Neutrophil (primary cell): ENCODE results near the gene CCDC43.

Source experiments
- H3K27ac ChIP-seq: fragments of 200-600 bp; sonication (generic); 2 replicates; pipeline ENCODE4 v1.5.1; 2016; ENCODE audit warnings: mild to moderate bottlenecking, moderate library complexity
- H3K27me3 ChIP-seq: fragments of 200-600 bp; sonication (generic); 2 replicates; pipeline ENCODE4 v1.6.0; 2016; ENCODE audit warnings: mild to moderate bottlenecking
- H3K36me3 ChIP-seq: fragments of 200-600 bp; sonication (generic); 2 replicates; pipeline ENCODE4 v1.5.1; 2017
- H3K4me1 ChIP-seq, 2 experiments: fragments of 200-600 bp in 1 of 2; sonication (generic) in 1 of 2; 1 replicate in 1 of 2; 2 replicates in 1 of 2; pipeline versions ENCODE4 v1.5.1 to v1.6.1; 2013 to 2016; ENCODE audit warnings: low read depth in 1 of 2, low read length in 1 of 2, mild to moderate bottlenecking in 1 of 2, moderate library complexity in 1 of 2; ENCODE audit not compliant: control insufficient read depth in 1 of 2, insufficient read depth in 1 of 2
- H3K4me3 ChIP-seq, 2 experiments: fragments of 200-600 bp in 1 of 2; sonication (generic) in 1 of 2; 1 replicate in 1 of 2; 2 replicates in 1 of 2; pipeline ENCODE4 v1.5.1; 2013 to 2016; ENCODE audit warnings: low read depth in 1 of 2, low read length in 1 of 2, mild to moderate bottlenecking in 1 of 2, moderate library complexity in 1 of 2
- H3K9me3 ChIP-seq: fragments of 200-600 bp; sonication (generic); 2 replicates; pipeline ENCODE4 v1.5.1; 2016
- TF ChIP-seq, protein P1 (sequence below): fragments of 200-600 bp; sonication (generic); IDR thresholded peaks from 2 replicates; pipeline ENCODE4 v1.5.1; 2016; ENCODE audit warnings: antibody characterized with exemption

Gene CCDC43

DNA sequence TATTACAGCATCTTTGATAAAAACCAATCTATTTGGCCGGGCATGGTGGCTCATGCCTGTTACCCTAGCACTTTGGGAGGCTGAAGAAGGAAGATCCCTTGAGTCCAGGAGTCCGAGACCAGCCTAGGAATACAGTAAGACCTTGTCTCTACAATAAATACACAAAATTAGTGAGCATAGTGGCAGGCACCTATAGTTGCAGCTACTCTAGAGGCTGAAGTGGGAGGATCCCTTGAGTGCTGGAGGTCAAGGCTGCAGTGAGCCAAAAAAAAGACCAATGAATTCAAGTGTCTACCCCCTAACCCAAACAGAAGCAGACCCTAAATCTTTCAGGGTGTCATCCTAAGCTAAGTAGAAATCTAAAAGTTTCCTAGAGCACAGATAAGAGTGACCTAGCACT, 40.6 kb downstream of the CCDC43 start:
- Histone ChIP-seq H3K27me3 (peaks cover 63% of the 10 kb centered on the region), H3K4me1 (no peaks in the 10 kb centered on the region), H3K36me3 (no peaks in the 10 kb centered on the region), H3K4me3 (no peak overlapping the region), H3K27ac (no peak overlapping the region), H3K9me3 (no peaks in the 10 kb centered on the region)
- TF ChIP-seq, protein P1, sequence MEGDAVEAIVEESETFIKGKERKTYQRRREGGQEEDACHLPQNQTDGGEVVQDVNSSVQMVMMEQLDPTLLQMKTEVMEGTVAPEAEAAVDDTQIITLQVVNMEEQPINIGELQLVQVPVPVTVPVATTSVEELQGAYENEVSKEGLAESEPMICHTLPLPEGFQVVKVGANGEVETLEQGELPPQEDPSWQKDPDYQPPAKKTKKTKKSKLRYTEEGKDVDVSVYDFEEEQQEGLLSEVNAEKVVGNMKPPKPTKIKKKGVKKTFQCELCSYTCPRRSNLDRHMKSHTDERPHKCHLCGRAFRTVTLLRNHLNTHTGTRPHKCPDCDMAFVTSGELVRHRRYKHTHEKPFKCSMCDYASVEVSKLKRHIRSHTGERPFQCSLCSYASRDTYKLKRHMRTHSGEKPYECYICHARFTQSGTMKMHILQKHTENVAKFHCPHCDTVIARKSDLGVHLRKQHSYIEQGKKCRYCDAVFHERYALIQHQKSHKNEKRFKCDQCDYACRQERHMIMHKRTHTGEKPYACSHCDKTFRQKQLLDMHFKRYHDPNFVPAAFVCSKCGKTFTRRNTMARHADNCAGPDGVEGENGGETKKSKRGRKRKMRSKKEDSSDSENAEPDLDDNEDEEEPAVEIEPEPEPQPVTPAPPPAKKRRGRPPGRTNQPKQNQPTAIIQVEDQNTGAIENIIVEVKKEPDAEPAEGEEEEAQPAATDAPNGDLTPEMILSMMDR: no peak

DNA sequence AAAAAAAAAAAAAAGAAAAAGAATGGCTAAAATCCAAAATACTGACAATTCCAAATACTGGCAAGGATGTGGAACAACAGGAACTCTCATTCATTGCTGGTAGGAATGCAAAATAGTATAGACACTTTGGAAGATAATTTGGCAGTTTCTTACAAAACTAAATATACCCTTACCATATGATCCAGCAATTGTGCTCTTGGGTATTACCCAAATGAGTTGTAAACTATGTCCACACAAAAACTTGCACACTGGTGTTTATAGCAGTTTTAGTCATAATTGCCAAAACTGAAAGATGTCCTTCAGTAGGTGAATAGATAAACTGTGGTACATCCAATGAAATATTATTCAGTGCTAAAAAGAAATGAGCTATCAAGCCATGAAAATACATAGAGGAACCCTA, 41.8 kb downstream of the CCDC43 start:
- TF ChIP-seq, protein P1: no peak
- Histone ChIP-seq H3K27ac (no peak overlapping the region), H3K9me3 (no peaks in the 10 kb centered on the region), H3K27me3 (peaks cover 54% of the 10 kb centered on the region), H3K4me1 (no peaks in the 10 kb centered on the region), H3K4me3 (no peak overlapping the region), H3K36me3 (no peaks in the 10 kb centered on the region)

DNA sequence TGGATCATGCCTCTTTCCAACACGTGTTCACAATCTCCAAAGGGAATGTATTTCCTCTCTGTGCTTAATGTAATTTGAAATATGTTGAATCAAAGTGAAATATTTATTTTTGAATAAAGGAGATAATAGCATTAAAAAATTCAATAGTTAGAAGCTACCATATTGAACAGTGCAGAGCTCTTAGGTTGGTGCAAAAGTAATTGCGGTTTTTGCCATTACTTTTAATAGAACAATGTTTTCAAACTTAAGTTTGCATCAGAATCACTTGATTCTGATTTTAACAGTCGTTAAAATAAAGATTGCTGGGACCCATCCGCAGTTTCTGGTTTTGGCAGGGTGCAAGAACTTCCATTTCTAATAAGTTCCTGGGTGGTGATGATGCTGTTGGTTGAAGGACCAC, 43.3 kb downstream of the CCDC43 start:
- Histone ChIP-seq H3K9me3 (no peaks in the 10 kb centered on the region), H3K27ac (no peak overlapping the region), H3K27me3 (peaks cover 53% of the 10 kb centered on the region), H3K36me3 (no peaks in the 10 kb centered on the region), H3K4me3 (no peak overlapping the region), H3K4me1 (no peaks in the 10 kb centered on the region)
- TF ChIP-seq, protein P1: no peak

DNA sequence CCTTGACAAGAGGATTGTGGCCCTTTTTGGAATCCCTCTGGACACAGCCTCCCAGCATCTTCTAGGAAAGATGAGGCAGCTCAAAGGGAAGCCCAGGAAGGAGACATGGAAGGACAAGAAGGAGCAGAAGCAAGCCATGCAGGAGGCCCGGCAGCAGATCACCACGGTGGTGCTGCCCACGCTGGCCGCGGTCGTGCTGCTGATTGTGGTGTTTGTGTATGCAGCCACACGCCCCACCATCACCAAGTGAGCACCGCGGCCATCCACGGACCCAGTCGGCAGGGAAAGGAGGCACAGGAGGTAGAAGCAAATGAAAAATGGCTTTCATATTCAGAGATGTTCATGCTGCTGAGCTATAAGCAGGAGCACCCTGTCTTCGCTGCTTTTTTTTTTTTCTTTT, 44.2 kb downstream of the CCDC43 start:
- TF ChIP-seq, protein P1: no peak
- H3K36me3 ChIP-seq: no peaks in the 10 kb centered on the region
- no peaks in the 10 kb centered on the region for H3K9me3 ChIP-seq
- H3K27ac ChIP-seq: no peak overlapping the region
- H3K4me3 ChIP-seq: no peak overlapping the region
- H3K27me3 ChIP-seq: peaks cover 43% of the 10 kb centered on the region
- H3K4me1 ChIP-seq: no peaks in the 10 kb centered on the region

DNA sequence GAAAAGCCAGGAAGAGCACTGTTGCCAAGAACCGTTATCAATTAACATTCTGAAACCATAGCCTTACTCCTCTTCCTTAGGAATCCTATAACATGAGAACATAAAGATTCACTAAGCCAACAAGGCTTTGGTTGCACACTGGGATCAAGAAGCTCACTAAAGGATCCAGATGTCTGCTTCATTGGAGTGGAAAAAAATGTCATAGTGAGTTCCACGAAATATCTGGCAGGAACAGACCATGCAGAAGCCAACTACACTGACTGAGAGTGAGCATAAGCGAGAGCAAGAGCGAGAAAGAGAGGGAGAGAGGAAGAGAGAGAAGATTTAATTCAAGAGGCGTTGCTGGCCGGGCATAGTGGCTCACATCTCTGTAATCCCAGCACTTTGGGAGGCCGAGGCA, 46.7 kb downstream of the CCDC43 start:
- H3K27me3 ChIP-seq: peaks cover 31% of the 10 kb centered on the region
- no peaks in the 10 kb centered on the region for H3K4me1 ChIP-seq
- no peak overlapping the region for H3K27ac ChIP-seq
- H3K4me3 ChIP-seq: no peak overlapping the region
- H3K9me3 ChIP-seq: no peaks in the 10 kb centered on the region
- TF ChIP-seq, protein P1: no peak
- no peaks in the 10 kb centered on the region for H3K36me3 ChIP-seq

DNA sequence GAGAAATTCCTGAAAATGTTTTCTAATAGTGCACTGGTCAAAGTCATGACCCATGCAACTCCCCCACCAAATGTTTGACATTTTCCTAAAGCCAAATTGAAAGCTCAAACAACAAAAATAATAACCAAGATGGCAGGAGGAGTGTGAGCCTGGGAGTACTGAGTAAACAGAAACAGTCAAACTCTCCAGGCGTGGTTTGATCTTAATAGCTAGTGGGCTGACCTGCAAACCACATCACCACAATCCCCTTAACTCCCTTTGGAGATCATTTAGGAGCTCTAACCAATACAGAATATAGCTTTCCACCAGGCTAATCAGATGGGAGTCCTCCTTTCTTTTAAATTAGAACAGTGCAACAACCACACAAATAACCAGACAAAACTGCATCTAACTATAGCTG, 52.5 kb downstream of the CCDC43 start:
- Histone ChIP-seq H3K27ac (no peak overlapping the region), H3K36me3 (no peaks in the 10 kb centered on the region), H3K4me3 (no peak overlapping the region), H3K9me3 (no peaks in the 10 kb centered on the region), H3K27me3 (peaks cover 21% of the 10 kb centered on the region), H3K4me1 (no peaks in the 10 kb centered on the region)
- TF ChIP-seq, protein P1: no peak
